Esophagus muscularis mucosa (tissue), 3 donors: ENCODE data around the gene CYB5A.

Experiments
- POLR2AphosphoS5 ChIP-seq, 2 donors: sonication (generic); formaldehyde crosslinking; IDR thresholded peaks; one replicate each; pipeline ENCODE4 v1.6.1; 2017; ENCODE audit warnings: antibody characterized with exemption in 2 of 2
- TF ChIP-seq, protein P1 (sequence below), 3 experiments: fragments of 200-600 bp in 2 of 3; fragments of 450-650 bp in 1 of 3; sonication (generic) in 2 of 3; IDR thresholded peaks; one replicate each; pipeline ENCODE4 v1.5.1; 2017 to 2019; ENCODE audit warnings: antibody characterized with exemption in 3 of 3, mild to moderate bottlenecking in 2 of 3, moderate library complexity in 1 of 3

DNA sequence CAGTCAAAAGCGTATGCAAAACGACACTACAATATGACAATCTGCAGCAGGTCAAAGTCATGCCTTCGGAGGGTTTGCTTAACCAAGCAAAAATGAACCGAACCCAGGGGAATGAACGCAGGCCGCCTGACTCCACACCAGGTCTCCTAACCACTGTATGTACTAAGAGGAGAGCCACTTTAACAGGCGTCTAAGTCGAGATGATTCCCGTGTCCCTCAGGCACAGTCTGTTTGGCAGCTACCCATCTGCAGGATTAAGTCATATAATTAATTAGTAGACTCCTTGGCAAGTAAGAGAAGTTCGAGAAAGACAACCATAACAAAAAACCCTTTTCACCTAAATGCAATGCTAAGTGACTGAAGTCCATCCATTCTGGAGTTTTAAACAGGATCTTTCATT lies 15.2 kb downstream of the CYB5A start:
- TF ChIP-seq, protein P1, sequence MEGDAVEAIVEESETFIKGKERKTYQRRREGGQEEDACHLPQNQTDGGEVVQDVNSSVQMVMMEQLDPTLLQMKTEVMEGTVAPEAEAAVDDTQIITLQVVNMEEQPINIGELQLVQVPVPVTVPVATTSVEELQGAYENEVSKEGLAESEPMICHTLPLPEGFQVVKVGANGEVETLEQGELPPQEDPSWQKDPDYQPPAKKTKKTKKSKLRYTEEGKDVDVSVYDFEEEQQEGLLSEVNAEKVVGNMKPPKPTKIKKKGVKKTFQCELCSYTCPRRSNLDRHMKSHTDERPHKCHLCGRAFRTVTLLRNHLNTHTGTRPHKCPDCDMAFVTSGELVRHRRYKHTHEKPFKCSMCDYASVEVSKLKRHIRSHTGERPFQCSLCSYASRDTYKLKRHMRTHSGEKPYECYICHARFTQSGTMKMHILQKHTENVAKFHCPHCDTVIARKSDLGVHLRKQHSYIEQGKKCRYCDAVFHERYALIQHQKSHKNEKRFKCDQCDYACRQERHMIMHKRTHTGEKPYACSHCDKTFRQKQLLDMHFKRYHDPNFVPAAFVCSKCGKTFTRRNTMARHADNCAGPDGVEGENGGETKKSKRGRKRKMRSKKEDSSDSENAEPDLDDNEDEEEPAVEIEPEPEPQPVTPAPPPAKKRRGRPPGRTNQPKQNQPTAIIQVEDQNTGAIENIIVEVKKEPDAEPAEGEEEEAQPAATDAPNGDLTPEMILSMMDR (IDR thresholded peaks at IDR 0.05), result no peak
- TF ChIP-seq POLR2AphosphoS5 (IDR thresholded peaks at IDR 0.05), result no peak
